CD14-positive monocyte (primary cell): ENCODE results near the gene LASP1NB.

Experiments
- DNase-seq, 3 donors: peaks; one replicate each; pipeline ENCODE4 v3.0.0-alpha.2; 2011 to 2022
- H2AFZ ChIP-seq: 2 replicates; pipeline ENCODE4 v1.6.0; 2012; ENCODE audit warnings: mild to moderate bottlenecking, low read depth, low read length, inconsistent platforms; ENCODE audit not compliant: insufficient read depth, poor library complexity, severe bottlenecking
- H3K27ac ChIP-seq, 2 donors: 1 replicate in 1 of 2; 2 replicates in 1 of 2; pipeline ENCODE4 v1.5.1; 2012 to 2013; ENCODE audit warnings: low read length in 2 of 2, control low read depth in 1 of 2, inconsistent platforms in 1 of 2, low read depth in 1 of 2, mild to moderate bottlenecking in 1 of 2
- H3K27me3 ChIP-seq, 2 donors: one replicate each; pipeline versions ENCODE4 v1.6.0 to v1.6.1; 2011 to 2013; ENCODE audit warnings: low read length in 2 of 2; ENCODE audit not compliant: control insufficient read depth in 2 of 2, insufficient read depth in 2 of 2
- H3K36me3 ChIP-seq, 2 donors: replicated peaks in 1 of 2; 1 replicate in 1 of 2; 2 replicates in 1 of 2; pipeline versions ENCODE4 v1.5.1 to v1.6.1; 2012 to 2013; ENCODE audit warnings: low read length in 2 of 2, control low read depth in 1 of 2, inconsistent platforms in 1 of 2, mild to moderate bottlenecking in 1 of 2; ENCODE audit not compliant: insufficient read depth in 2 of 2, control insufficient read depth in 1 of 2
- H3K4me1 ChIP-seq, 2 donors: 1 replicate in 1 of 2; 2 replicates in 1 of 2; pipeline versions ENCODE4 v1.5.1 to v1.6.1; 2012 to 2013; ENCODE audit warnings: low read length in 2 of 2, control low read depth in 1 of 2, inconsistent platforms in 1 of 2, mild to moderate bottlenecking in 1 of 2, moderate library complexity in 1 of 2; ENCODE audit not compliant: insufficient read depth in 2 of 2, control insufficient read depth in 1 of 2
- H3K4me2 ChIP-seq: replicated peaks from 2 replicates; pipeline ENCODE3; 2012; ENCODE audit warnings: low read length, moderate library complexity, mild to moderate bottlenecking; ENCODE audit not compliant: poor library complexity, severe bottlenecking; ENCODE audit errors: extremely low read depth
- H3K4me3 ChIP-seq, 3 experiments: fragments of 200-600 bp in 1 of 3; sonication (generic) in 1 of 3; replicated peaks in 1 of 3; 1 replicate in 2 of 3; 2 replicates in 1 of 3; pipeline ENCODE4 v1.5.1; 2011 to 2013; ENCODE audit warnings: low read length in 3 of 3, mild to moderate bottlenecking in 3 of 3, control low read depth in 2 of 3, low read depth in 2 of 3, inconsistent platforms in 1 of 3, moderate library complexity in 1 of 3
- H3K79me2 ChIP-seq: 2 replicates; pipeline ENCODE4 v1.6.0; 2012; ENCODE audit warnings: mild to moderate bottlenecking, control low read depth, inconsistent platforms, low read length, moderate library complexity; ENCODE audit not compliant: insufficient read depth
- H3K9ac ChIP-seq: 2 replicates; pipeline ENCODE4 v1.6.0; 2017; ENCODE audit warnings: low read length, mild to moderate bottlenecking; ENCODE audit not compliant: insufficient read depth, poor library complexity, severe bottlenecking
- H3K9me3 ChIP-seq, 2 donors: replicated peaks in 1 of 2; 1 replicate in 1 of 2; 2 replicates in 1 of 2; pipeline versions ENCODE4 v1.5.1 to v1.6.1; 2012 to 2013; ENCODE audit warnings: low read length in 2 of 2, control low read depth in 1 of 2; ENCODE audit not compliant: control insufficient read depth in 1 of 2, insufficient read depth in 1 of 2
- H4K20me1 ChIP-seq: 2 replicates; pipeline ENCODE4 v1.6.0; 2012; ENCODE audit warnings: mild to moderate bottlenecking, low read length, control low read depth, moderate library complexity; ENCODE audit not compliant: insufficient read depth
- H3K27ac Mint-ChIP-seq, 7 donors: one replicate each; pipeline ENCODE4 v1.8.0; 2020; ENCODE audit warnings: mild to moderate bottlenecking in 7 of 7, mixed read lengths in 7 of 7, moderate library complexity in 6 of 7, inconsistent platforms in 2 of 7
- H3K27me3 Mint-ChIP-seq, 3 donors: one replicate each; pipeline ENCODE4 v1.8.0; 2021 to 2022; ENCODE audit warnings: low read depth in 3 of 3, mild to moderate bottlenecking in 3 of 3, mixed read lengths in 3 of 3, moderate library complexity in 3 of 3, inconsistent platforms in 1 of 3
- H3K36me3 Mint-ChIP-seq, 2 donors: one replicate each; pipeline ENCODE4 v1.8.0; 2020; ENCODE audit warnings: mixed read lengths in 2 of 2, inconsistent platforms in 1 of 2, mild to moderate bottlenecking in 1 of 2
- H3K4me1 Mint-ChIP-seq: one replicate; pipeline ENCODE4 v1.8.0; 2020; ENCODE audit warnings: mild to moderate bottlenecking, mixed read lengths
- H3K4me3 Mint-ChIP-seq, 2 donors: one replicate each; pipeline ENCODE4 v1.8.0; 2020; ENCODE audit warnings: mild to moderate bottlenecking in 2 of 2, mixed read lengths in 2 of 2, moderate library complexity in 1 of 2
- H3K9me3 Mint-ChIP-seq, 7 donors: one replicate each; pipeline ENCODE4 v1.8.0; 2020 to 2022; ENCODE audit warnings: mixed read lengths in 7 of 7, mild to moderate bottlenecking in 6 of 7, moderate library complexity in 6 of 7, inconsistent platforms in 2 of 7
- WGBS: methylation state at CpG from one replicate; pipeline ENCODE4 v1.1.5; 2013; ENCODE audit warnings: missing lambda C conversion rate; ENCODE audit not compliant: insufficient coverage; 5-methylcytosine and 5-hydroxymethylcytosine counted together
- intact Hi-C, 2 donors: fragments of 100-400 bp; cut with micrococcal nuclease; formaldehyde crosslinking; loops; one replicate each; pipeline versions ENCODE4 v1.15.0 to v1.15.1; 2023
- TF ChIP-seq, protein P1 (sequence below): fragments of 200-600 bp; IDR thresholded peaks from one replicate; pipeline ENCODE4 v1.8.0; 2022; ENCODE audit warnings: antibody characterized with exemption, mild to moderate bottlenecking

LASP1NB gene

GRCh38 chr17:38918916-38919315 is 6.5 kb upstream of the LASP1NB start:
- Mint-ChIP-seq H3K27ac (peak overlapping the region in 2 of 7 donors; percentile 21 to 61), H3K36me3 (peaks cover 59 to 76% of the 10 kb centered on the region in 2 donors), H3K27me3 (peaks cover 0 to 3% (median 0%) of the 10 kb centered on the region in 3 donors), H3K4me1 (peaks cover 29% of the 10 kb centered on the region), H3K9me3 (no peaks in the 10 kb centered on the region), H3K4me3 (no peak overlapping the region)
- H3K4me2 ChIP-seq: no peak overlapping the region
- WGBS: 100% methylated on average over 2 of the region's 5 CpGs
- H2AFZ ChIP-seq: no peak overlapping the region
- no peak for DNase-seq
- peaks cover 86% of the 10 kb centered on the region for H4K20me1 ChIP-seq
- H3K27ac ChIP-seq: no peak overlapping the region
- H3K27me3 ChIP-seq: no peaks in the 10 kb centered on the region
- no peaks in the 10 kb centered on the region for H3K79me2 ChIP-seq
- intact Hi-C loops: no loop called here
- H3K9me3 ChIP-seq: no peaks in the 10 kb centered on the region
- no peak overlapping the region for H3K9ac ChIP-seq
- TF ChIP-seq, protein P1, sequence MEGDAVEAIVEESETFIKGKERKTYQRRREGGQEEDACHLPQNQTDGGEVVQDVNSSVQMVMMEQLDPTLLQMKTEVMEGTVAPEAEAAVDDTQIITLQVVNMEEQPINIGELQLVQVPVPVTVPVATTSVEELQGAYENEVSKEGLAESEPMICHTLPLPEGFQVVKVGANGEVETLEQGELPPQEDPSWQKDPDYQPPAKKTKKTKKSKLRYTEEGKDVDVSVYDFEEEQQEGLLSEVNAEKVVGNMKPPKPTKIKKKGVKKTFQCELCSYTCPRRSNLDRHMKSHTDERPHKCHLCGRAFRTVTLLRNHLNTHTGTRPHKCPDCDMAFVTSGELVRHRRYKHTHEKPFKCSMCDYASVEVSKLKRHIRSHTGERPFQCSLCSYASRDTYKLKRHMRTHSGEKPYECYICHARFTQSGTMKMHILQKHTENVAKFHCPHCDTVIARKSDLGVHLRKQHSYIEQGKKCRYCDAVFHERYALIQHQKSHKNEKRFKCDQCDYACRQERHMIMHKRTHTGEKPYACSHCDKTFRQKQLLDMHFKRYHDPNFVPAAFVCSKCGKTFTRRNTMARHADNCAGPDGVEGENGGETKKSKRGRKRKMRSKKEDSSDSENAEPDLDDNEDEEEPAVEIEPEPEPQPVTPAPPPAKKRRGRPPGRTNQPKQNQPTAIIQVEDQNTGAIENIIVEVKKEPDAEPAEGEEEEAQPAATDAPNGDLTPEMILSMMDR: no peak
- peaks cover 67 to 74% of the 10 kb centered on the region in 2 donors for H3K36me3 ChIP-seq
- peaks cover 7 to 24% of the 10 kb centered on the region in 2 donors for H3K4me1 ChIP-seq
- H3K4me3 ChIP-seq: no peak overlapping the region

DNA sequence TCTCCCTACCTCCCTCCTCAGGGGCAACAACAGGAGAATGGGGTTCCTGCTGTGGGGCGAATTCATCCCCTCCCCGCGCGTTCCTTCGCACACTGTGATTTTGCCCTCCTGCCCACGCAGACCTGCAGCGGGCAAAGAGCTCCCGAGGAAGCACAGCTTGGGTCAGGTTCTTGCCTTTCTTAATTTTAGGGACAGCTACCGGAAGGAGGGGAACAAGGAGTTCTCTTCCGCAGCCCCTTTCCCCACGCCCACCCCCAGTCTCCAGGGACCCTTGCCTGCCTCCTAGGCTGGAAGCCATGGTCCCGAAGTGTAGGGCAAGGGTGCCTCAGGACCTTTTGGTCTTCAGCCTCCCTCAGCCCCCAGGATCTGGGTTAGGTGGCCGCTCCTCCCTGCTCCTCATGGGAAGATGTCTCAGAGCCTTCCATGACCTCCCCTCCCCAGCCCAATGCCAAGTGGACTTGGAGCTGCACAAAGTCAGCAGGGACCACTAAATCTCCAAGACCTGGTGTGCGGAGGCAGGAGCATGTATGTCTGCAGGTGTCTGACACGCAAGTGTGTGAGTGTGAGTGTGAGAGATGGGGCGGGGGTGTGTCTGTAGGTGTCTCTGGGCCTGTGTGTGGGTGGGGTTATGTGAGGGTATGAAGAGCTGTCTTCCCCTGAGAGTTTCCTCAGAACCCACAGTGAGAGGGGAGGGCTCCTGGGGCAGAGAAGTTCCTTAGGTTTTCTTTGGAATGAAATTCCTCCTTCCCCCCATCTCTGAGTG is 5.9 kb upstream of the LASP1NB start:
- Mint-ChIP-seq H3K4me1 (peaks cover 30% of the 10 kb centered on the region), H3K36me3 (peaks cover 53 to 70% of the 10 kb centered on the region in 2 donors), H3K27me3 (peaks cover 0 to 3% (median 0%) of the 10 kb centered on the region in 3 donors), H3K9me3 (no peaks in the 10 kb centered on the region), H3K4me3 (no peak overlapping the region), H3K27ac (peak overlapping the region in 1 of 7 donors; percentile 60)
- TF ChIP-seq, protein P1: no peak
- H3K9ac ChIP-seq: no peak overlapping the region
- H3K4me3 ChIP-seq: no peak overlapping the region
- H3K27ac ChIP-seq: no peak overlapping the region
- no peak for DNase-seq
- H3K27me3 ChIP-seq: no peaks in the 10 kb centered on the region
- H3K79me2 ChIP-seq: no peaks in the 10 kb centered on the region
- no peak overlapping the region for H2AFZ ChIP-seq
- peaks cover 80% of the 10 kb centered on the region for H4K20me1 ChIP-seq
- H3K4me2 ChIP-seq: no peak overlapping the region
- peaks cover 7 to 24% of the 10 kb centered on the region in 2 donors for H3K4me1 ChIP-seq
- peaks cover 61 to 68% of the 10 kb centered on the region in 2 donors for H3K36me3 ChIP-seq
- WGBS: 98% methylated on average over 13 of the region's 16 CpGs
- intact Hi-C loops: no loop called here
- H3K9me3 ChIP-seq: no peaks in the 10 kb centered on the region
